BLaER1 (cell line): Measurements from ENCODE around the gene GDPD2.

Experiments
- H3K27ac ChIP-seq: shearing (Covaris generic); formaldehyde crosslinking; 2 replicates; pipeline ENCODE4 v1.8.1; 2022
- H3K27me3 ChIP-seq: shearing (Covaris generic); formaldehyde crosslinking; 2 replicates; pipeline ENCODE4 v1.8.1; 2022
- H3K36me3 ChIP-seq: shearing (Covaris generic); formaldehyde crosslinking; 2 replicates; pipeline ENCODE4 v1.8.1; 2022
- H3K4me1 ChIP-seq: shearing (Covaris generic); formaldehyde crosslinking; 2 replicates; pipeline ENCODE4 v1.8.1; 2022
- H3K4me2 ChIP-seq: shearing (Covaris generic); formaldehyde crosslinking; 2 replicates; pipeline ENCODE4 v1.8.1; 2022
- H3K4me3 ChIP-seq: shearing (Covaris generic); formaldehyde crosslinking; 2 replicates; pipeline ENCODE4 v1.8.1; 2022
- H3K9ac ChIP-seq: shearing (Covaris generic); formaldehyde crosslinking; 2 replicates; pipeline ENCODE4 v1.8.1; 2022
- H3K9me3 ChIP-seq: shearing (Covaris generic); formaldehyde crosslinking; 2 replicates; pipeline ENCODE4 v1.8.1; 2022
- H4K20me1 ChIP-seq: shearing (Covaris generic); formaldehyde crosslinking; 2 replicates; pipeline ENCODE4 v1.8.1; 2022
- Cebpa-rat ChIP-seq: shearing (Covaris generic); IDR thresholded peaks from 2 replicates; pipeline ENCODE4 v1.8.1; 2022

The GDPD2 gene

DNA sequence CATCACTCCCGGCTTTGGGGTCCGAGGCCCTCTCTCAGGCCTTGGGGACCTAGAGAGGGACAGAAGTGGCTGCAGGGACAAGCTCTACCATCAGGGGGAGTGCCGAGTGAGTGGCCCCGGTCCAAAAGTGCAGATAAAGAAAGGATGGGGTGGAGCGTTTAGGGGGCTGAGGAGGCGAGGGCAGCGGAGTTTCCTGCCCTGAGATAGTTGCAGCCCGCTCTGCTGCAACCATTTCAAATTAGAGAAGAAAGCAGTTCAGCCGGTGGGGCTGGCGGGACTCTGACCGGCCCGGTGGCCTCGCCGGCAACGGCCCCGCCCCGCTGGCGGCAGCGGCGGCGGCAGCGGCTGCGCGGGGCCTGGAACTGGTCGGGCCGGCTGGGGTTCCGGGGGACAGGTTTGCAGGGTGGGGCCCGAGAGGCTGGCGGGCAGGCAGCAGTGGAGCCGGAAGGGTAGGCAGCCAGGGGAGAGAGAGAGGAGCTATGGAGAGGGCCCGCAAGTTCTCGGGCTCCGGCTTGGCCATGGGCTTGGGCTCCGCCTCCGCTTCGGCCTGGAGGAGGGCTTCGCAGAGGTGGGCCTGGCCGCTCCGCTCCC lies 29.1 kb downstream of the GDPD2 start:
- Histone ChIP-seq H3K36me3 (no peaks in the 10 kb centered on the region), H3K9me3 (no peaks in the 10 kb centered on the region), H3K4me1 (peaks cover 27% of the 10 kb centered on the region), H3K9ac (peak overlapping the region; percentile 74), H3K4me2 (peak overlapping the region; percentile 81), H3K27me3 (peaks cover 27% of the 10 kb centered on the region), H3K27ac (peak overlapping the region; percentile 46; the same call in 1 of the 2 replicates), H3K4me3 (peak overlapping the region; percentile 71), H4K20me1 (no peaks in the 10 kb centered on the region)
- no peak for TF ChIP-seq Cebpa-rat

DNA sequence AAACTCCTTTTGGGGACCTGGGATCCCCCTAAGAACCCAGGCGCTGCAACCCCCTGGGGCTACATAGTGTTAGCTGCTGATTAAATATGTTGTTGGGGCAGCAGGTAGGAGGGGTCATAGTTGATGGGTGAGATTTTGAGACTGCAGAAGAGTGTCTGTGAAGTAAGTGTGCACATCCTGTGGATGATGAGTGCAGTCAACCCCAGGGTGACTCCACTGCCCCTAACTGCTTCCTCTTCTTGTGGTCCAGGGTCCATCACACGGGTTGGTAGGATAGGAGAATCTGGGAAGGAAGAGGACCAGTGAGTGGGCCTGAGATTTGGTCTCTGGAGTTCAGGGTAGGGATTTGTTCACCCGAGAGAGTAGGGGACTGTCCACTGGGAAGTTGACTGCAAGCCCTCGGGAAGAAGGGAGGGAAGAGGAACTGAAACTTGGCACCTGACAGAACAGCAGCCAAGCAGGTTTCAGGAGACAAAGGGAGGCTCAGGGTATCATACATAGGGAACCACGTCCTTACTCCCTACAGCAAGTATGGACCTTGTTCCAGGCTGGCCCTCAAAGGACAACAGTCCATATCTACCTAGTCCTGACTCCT lies 30.0 kb downstream of the GDPD2 start:
- H3K4me2 ChIP-seq: peak overlapping the region; percentile 81
- H4K20me1 ChIP-seq: no peaks in the 10 kb centered on the region
- no peak overlapping the region for H3K27ac ChIP-seq
- H3K9ac ChIP-seq: peak overlapping the region; percentile 74; the same call in 1 of the 2 replicates
- peaks cover 27% of the 10 kb centered on the region for H3K4me1 ChIP-seq
- no peak for TF ChIP-seq Cebpa-rat
- peaks cover 22% of the 10 kb centered on the region for H3K27me3 ChIP-seq
- H3K4me3 ChIP-seq: peak overlapping the region; percentile 71
- H3K9me3 ChIP-seq: no peaks in the 10 kb centered on the region
- H3K36me3 ChIP-seq: 0 out of 2 replicates have a peak, but pooled peaks cover 4% of the 10 kb centered on the region

DNA sequence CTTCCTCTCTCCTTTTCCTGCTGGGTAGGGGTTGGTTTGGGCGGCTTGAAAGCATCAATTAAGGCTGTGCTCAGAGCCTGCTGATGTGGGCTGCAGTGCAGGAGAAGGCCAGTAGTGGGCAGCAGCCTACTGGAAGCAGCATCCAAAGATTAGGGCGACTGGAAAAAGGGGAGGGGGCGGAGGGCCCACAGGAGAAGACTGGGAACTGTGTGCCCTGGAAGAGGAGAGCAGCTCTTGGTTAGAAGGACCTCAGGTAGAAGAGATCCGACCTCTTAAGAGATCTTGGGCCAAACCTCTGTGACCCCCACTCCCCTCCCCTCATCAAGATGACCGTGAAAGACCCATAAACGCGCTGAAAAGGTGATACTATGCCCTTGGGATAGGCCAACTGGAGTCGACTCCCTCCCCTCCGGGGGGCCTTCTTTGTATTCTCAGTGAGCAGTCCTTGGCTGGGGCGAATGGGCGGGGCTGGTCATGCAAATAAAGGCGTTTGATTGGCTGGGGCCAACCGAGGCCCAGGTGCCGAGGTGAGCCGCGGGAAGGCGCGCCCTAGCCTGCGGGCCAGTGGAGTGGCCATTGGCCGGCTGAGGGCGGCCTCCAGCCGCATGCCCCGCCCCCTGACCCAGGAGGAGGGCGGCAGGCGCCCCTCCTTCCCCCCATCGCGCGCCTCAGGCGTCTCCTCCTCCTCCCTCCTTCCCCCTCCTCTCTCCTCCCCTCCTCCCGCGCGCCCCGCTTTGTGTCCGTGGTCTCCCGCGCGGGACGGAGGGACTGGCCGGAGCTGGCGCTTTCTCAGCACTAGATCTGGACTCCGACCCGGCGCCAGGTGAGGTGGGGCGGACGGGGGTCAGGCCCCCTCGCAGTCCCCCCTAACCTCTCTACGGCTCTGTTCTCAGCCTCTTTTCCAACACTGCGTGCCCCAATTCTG lies 31.6 kb downstream of the GDPD2 start:
- Histone ChIP-seq H3K4me1 (peaks cover 27% of the 10 kb centered on the region), H3K9me3 (no peaks in the 10 kb centered on the region), H3K4me2 (peak overlapping the region; percentile 84), H4K20me1 (no peaks in the 10 kb centered on the region), H3K27ac (peak overlapping the region; percentile 85), H3K36me3 (peaks cover 14% of the 10 kb centered on the region), H3K27me3 (peaks cover 23% of the 10 kb centered on the region), H3K9ac (peak overlapping the region; percentile 82), H3K4me3 (peak overlapping the region; percentile 71)
- no peak for TF ChIP-seq Cebpa-rat

DNA sequence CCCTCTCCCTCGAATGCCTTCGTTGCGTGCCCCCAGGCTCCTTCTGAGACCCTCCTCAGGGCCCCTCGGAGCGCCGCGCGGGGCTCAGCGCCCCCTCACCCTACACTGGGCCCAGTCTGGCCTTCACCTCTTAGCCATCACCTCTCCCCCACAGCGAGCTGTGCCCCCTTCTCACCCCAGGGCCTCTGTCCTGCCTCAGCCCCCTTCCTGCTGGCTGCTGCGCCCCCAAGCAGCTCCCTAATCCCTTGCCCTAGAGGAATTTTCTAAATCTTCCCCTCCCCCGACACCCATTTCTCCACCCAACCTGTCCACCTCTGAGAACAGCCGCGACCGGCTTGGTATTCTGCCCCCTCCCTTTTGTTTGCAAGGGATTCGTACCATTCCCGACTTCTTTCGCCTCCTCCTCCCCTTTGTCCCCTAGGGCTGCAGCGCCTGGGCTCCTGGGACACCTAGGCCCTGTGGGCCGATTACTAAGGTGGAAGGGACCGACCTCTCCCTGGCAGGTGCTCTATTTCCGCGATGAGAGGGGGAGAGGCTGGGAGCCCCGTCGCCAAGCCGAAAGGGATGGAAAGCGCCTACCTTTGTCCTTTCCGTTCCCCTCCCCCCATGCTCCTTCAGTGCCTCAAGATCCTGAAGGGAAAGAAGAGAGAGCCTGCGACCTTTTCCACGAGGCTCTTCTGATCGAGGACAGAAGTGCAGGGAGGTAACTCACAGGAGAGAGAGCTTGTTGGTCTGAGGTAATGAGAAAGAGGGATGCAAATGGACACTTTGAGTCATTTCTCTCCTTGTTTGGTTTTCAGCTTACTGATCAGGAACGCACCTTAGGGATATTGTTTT lies 32.5 kb downstream of the GDPD2 start:
- Histone ChIP-seq H3K27me3 (peaks cover 23% of the 10 kb centered on the region), H3K4me1 (peaks cover 27% of the 10 kb centered on the region), H4K20me1 (no peaks in the 10 kb centered on the region), H3K36me3 (peaks cover 22% of the 10 kb centered on the region), H3K27ac (peak overlapping the region; percentile 85), H3K9ac (peak overlapping the region; percentile 82), H3K9me3 (0 out of 2 replicates have a peak, but pooled peaks cover under 1% of the 10 kb centered on the region), H3K4me2 (peak overlapping the region; percentile 84), H3K4me3 (peak overlapping the region; percentile 71)
- TF ChIP-seq Cebpa-rat: no peak

DNA sequence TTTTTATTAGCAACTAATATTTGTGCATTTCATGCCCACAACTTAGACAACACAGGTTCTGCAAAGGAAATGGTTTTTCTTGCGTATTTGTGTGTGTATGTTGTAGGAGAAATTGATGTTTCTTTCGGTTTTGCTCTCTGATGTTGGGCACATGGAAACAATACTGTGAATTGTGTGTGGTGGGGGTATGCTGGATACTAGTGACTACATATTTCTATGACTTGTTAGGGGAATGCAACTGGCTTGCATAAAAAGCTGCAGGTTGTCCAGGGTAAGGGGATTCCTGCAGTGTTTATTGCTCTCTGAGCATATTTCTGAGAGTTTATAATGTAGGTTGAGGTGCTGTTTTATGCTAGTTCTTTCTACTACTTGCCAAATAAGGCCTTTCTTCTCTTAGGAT lies 33.1 kb downstream of the GDPD2 start:
- no peak for TF ChIP-seq Cebpa-rat
- Histone ChIP-seq H3K9me3 (peaks cover 7% of the 10 kb centered on the region), H3K36me3 (peaks cover 29% of the 10 kb centered on the region), H3K27me3 (peaks cover 29% of the 10 kb centered on the region), H3K4me3 (peak overlapping the region; percentile 71), H4K20me1 (no peaks in the 10 kb centered on the region), H3K9ac (peak overlapping the region; percentile 82), H3K4me1 (peaks cover 27% of the 10 kb centered on the region), H3K4me2 (peak overlapping the region; percentile 84), H3K27ac (no peak overlapping the region)

DNA sequence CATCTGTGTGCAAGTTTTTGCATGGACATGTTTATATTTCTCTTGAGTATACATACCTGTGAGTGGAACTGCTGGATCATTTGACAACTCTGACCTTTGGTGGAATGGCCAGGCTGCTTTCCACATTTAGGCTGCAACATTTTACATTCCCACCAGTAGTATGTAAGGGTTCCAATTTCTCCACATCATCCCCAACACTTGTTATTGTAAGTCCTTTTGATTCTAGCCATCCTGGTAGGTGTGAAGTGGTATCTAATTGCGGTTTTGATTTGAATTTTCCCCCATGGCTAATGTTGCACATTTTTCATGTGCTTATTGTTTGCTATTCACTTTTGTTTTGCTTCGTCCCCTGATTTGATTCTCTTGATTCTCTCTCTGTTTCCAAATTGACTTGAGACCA lies 37.9 kb downstream of the GDPD2 start:
- H4K20me1 ChIP-seq: no peaks in the 10 kb centered on the region
- H3K27ac ChIP-seq: no peak overlapping the region
- H3K9ac ChIP-seq: no peak overlapping the region
- H3K36me3 ChIP-seq: peaks cover 45% of the 10 kb centered on the region
- no peak for TF ChIP-seq Cebpa-rat
- peaks cover 41% of the 10 kb centered on the region for H3K27me3 ChIP-seq
- no peak overlapping the region for H3K4me3 ChIP-seq
- peaks cover 17% of the 10 kb centered on the region for H3K9me3 ChIP-seq
- peaks cover 10% of the 10 kb centered on the region for H3K4me1 ChIP-seq
- no peak overlapping the region for H3K4me2 ChIP-seq

DNA sequence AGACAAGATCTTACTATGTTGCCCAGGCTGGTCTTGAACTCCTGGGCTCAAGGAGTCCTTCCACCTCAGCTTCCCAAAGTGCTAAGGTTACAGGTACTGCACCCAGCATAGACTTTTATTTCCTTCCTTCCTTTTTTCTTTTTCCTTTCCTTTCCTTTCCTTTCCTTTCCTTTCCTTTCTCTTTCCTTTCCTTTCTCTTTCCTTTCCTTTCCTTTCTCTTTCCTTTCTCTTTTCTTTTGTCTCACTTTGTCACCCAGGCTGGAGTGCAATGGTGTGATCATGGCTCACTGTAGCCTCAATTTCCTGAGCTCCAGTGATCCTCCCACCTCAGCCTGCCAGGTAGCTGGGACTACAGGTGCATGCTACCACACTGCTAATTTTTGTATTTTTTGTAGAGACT lies 40.9 kb downstream of the GDPD2 start:
- Histone ChIP-seq H3K9ac (no peak overlapping the region), H3K36me3 (peaks cover 57% of the 10 kb centered on the region), H3K4me2 (no peak overlapping the region), H3K27ac (no peak overlapping the region), H3K9me3 (peaks cover 17% of the 10 kb centered on the region), H3K27me3 (peaks cover 30% of the 10 kb centered on the region; the same call in 1 of the 2 replicates), H4K20me1 (no peaks in the 10 kb centered on the region), H3K4me1 (no peaks in the 10 kb centered on the region), H3K4me3 (no peak overlapping the region)
- TF ChIP-seq Cebpa-rat: no peak

DNA sequence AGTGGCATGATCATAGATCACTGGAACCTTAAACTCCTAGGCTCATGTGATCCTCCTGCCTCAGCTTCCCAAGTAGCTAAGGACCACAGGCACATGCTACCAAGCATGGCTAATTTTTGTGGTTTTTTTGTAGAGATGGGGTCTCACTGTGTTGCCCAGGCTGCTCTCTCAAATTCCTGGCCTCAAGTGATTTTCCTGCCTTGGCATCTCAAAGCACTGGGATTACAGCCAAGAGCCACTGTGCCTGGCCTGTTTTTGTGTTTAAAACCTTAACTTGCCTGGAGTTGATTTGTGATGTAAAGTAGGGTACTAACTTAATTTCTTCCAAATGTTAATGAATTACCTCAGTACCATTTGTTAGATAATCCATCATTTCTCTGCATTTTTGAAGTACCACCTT lies 43.9 kb downstream of the GDPD2 start:
- TF ChIP-seq Cebpa-rat: no peak
- Histone ChIP-seq H3K4me3 (no peak overlapping the region), H3K36me3 (peaks cover 35% of the 10 kb centered on the region), H3K9me3 (peaks cover 8% of the 10 kb centered on the region; the same call in 1 of the 2 replicates), H3K4me1 (peaks cover 16% of the 10 kb centered on the region), H3K27ac (no peak overlapping the region), H4K20me1 (peaks cover 19% of the 10 kb centered on the region; the same call in 1 of the 2 replicates), H3K9ac (no peak overlapping the region), H3K27me3 (peaks cover 32% of the 10 kb centered on the region; the same call in 1 of the 2 replicates), H3K4me2 (no peak overlapping the region)

DNA sequence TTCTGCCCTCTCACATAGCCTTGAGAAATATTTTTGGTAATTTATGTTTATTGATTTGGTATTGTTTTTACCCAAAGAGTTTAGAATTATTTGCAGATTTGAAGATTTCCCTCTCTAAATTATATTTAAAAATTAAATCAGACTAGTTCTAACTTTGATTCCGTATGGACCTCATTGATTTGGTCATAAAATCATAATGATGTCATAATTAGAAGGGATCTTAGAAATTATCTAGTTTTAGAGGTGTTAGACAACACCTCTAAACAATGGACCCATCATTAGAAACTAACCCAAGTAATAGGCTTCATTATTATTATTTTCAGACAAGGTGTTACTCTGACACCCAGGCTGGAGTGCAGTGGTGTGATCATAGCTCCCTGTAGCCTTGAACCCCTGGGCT lies 45.6 kb downstream of the GDPD2 start:
- Histone ChIP-seq H3K4me3 (no peak overlapping the region), H3K9ac (no peak overlapping the region), H3K27me3 (peaks cover 35% of the 10 kb centered on the region), H3K36me3 (peaks cover 30% of the 10 kb centered on the region), H3K27ac (no peak overlapping the region), H4K20me1 (peaks cover 20% of the 10 kb centered on the region; the same call in 1 of the 2 replicates), H3K4me2 (no peak overlapping the region), H3K9me3 (peaks cover 8% of the 10 kb centered on the region; the same call in 1 of the 2 replicates), H3K4me1 (peaks cover 16% of the 10 kb centered on the region)
- no peak for TF ChIP-seq Cebpa-rat
